MM.1S (cell line): ENCODE data around the gene TMEM51.

Source experiments
- DNase-seq: peaks from one replicate; pipeline ENCODE4 v3.0.0-alpha.2; 2015
- H2AFZ ChIP-seq: fragments of 300-600 bp; sonication (generic); 2 replicates; pipeline ENCODE4 v1.6.0; 2016; ENCODE audit warnings: antibody characterized with exemption, low read length
- H3F3A ChIP-seq: fragments of 300-600 bp; sonication (generic); 2 replicates; pipeline ENCODE4 v1.6.1; 2016; ENCODE audit warnings: mild to moderate bottlenecking, antibody characterized with exemption, low read length, moderate library complexity, mixed read lengths; ENCODE audit not compliant: insufficient read depth
- H3K27ac ChIP-seq: fragments of 300-600 bp; sonication (generic); 2 replicates; pipeline ENCODE4 v1.5.1; 2016; ENCODE audit warnings: mild to moderate bottlenecking, low read length
- H3K27me3 ChIP-seq: fragments of 300-600 bp; sonication (generic); replicated peaks from 2 replicates; pipeline ENCODE4 v1.6.0; 2016; ENCODE audit warnings: low read length; ENCODE audit not compliant: insufficient read depth
- H3K36me3 ChIP-seq: fragments of 300-600 bp; sonication (generic); replicated peaks from 2 replicates; pipeline ENCODE4 v1.6.1; 2016; ENCODE audit warnings: mild to moderate bottlenecking, low read length, mixed read lengths; ENCODE audit not compliant: insufficient read depth
- H3K4me1 ChIP-seq: fragments of 300-600 bp; sonication (generic); 2 replicates; pipeline ENCODE4 v1.6.1; 2016; ENCODE audit warnings: low read length, mixed read lengths
- H3K4me2 ChIP-seq: fragments of 300-600 bp; sonication (generic); 2 replicates; pipeline ENCODE4 v1.6.0; 2016; ENCODE audit warnings: low read depth, low read length
- H3K4me3 ChIP-seq: fragments of 300-600 bp; sonication (generic); 2 replicates; pipeline ENCODE4 v1.5.1; 2016; ENCODE audit warnings: low read length, mixed read lengths
- H3K79me2 ChIP-seq: fragments of 300-600 bp; sonication (generic); 2 replicates; pipeline ENCODE4 v1.6.1; 2016; ENCODE audit warnings: mixed run types, low read length, mixed read lengths
- H3K9ac ChIP-seq: fragments of 300-600 bp; sonication (generic); 2 replicates; pipeline ENCODE4 v1.6.1; 2016; ENCODE audit warnings: low read length, mixed read lengths
- H3K9me2 ChIP-seq: fragments of 300-600 bp; sonication (generic); replicated peaks from 2 replicates; pipeline ENCODE4 v1.6.1; 2016; ENCODE audit warnings: mild to moderate bottlenecking, low read length, mixed read lengths; ENCODE audit not compliant: insufficient read depth
- H3K9me3 ChIP-seq: fragments of 300-600 bp; sonication (generic); replicated peaks from 2 replicates; pipeline ENCODE4 v1.6.1; 2016; ENCODE audit warnings: mild to moderate bottlenecking, low read length, mixed read lengths; ENCODE audit not compliant: insufficient read depth
- H4K20me1 ChIP-seq: fragments of 300-600 bp; sonication (generic); 2 replicates; pipeline ENCODE4 v1.6.1; 2016; ENCODE audit warnings: mild to moderate bottlenecking, low read length, moderate library complexity, mixed read lengths; ENCODE audit not compliant: insufficient read depth
- CTCF ChIP-seq: fragments of 300-600 bp; sonication (generic); IDR thresholded peaks from 2 replicates; pipeline ENCODE4 v1.5.1; 2016; ENCODE audit warnings: antibody characterized with exemption, low read length, mixed read lengths
- EZH2 ChIP-seq: fragments of 300-600 bp; sonication (generic); optimal IDR thresholded peaks from 2 replicates; pipeline ENCODE3; 2017; ENCODE audit warnings: low read depth, mild to moderate bottlenecking, antibody characterized with exemption, low read length, mixed read lengths
- EZH2phosphoT487 ChIP-seq: fragments of 300-600 bp; sonication (generic); IDR thresholded peaks from 2 replicates; pipeline ENCODE4 v1.6.1; 2018; ENCODE audit warnings: antibody characterized with exemption, low read length

TMEM51 gene

GRCh38 chr1:15255582-15256149 is 102.1 kb downstream of the TMEM51 start:
- Histone ChIP-seq H3K27me3 (peaks cover 31% of the 10 kb centered on the region), H3K4me3 (no peak overlapping the region), H2AFZ (no peak overlapping the region), H3F3A (peaks cover 12% of the 10 kb centered on the region), H3K4me1 (peaks cover 28% of the 10 kb centered on the region), H3K9me2 (no peaks in the 10 kb centered on the region), H3K36me3 (no peaks in the 10 kb centered on the region), H3K9ac (no peak overlapping the region), H4K20me1 (no peaks in the 10 kb centered on the region), H3K79me2 (no peaks in the 10 kb centered on the region), H3K27ac (no peak overlapping the region), H3K9me3 (no peaks in the 10 kb centered on the region), H3K4me2 (no peak overlapping the region)
- no peak for DNase-seq
- no peak for TF ChIP-seq EZH2phosphoT487

- H3K79me2 ChIP-seq = no peaks in the 10 kb centered on the region
Measured at GRCh38 chr1:15256584-15256983, 103.0 kb downstream of the TMEM51 start.

DNA sequence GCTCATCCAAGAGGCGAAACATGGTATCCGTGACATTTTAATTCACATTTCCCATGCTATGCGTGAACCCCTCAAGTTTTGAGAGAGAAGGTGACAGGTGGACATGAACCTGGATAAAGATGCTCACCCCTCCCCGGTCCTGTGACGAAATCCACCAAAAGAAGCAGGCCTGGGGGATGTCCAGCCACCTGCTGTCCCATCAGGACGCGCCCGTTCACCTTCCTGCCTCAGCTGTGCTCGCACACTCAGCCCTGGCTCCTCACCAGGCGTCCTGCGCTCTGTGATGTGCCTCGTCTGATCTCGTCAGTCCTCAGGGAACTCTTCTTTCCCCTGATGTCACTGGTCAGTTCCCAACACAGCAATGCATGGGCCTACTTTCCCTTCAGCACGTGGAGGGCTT is 103.8 kb downstream of the TMEM51 start:
- no peak for TF ChIP-seq CTCF
- TF ChIP-seq EZH2 = no peak
- TF ChIP-seq EZH2phosphoT487 = no peak

More at GRCh38 chr1:15256584-15256983, 103.0 kb downstream of the TMEM51 start:
- no peak overlapping the region for H3K9ac ChIP-seq
- H3F3A ChIP-seq = peaks cover 9% of the 10 kb centered on the region
- H3K4me1 ChIP-seq = peaks cover 37% of the 10 kb centered on the region
- H3K9me2 ChIP-seq = no peaks in the 10 kb centered on the region
- no peak overlapping the region for H3K27ac ChIP-seq
- H3K36me3 ChIP-seq = no peaks in the 10 kb centered on the region
- H3K4me3 ChIP-seq = no peak overlapping the region
- H2AFZ ChIP-seq = no peak overlapping the region
- no peaks in the 10 kb centered on the region for H4K20me1 ChIP-seq
- peaks cover 22% of the 10 kb centered on the region for H3K27me3 ChIP-seq
- DNase-seq = no peak
- no peak overlapping the region for H3K4me2 ChIP-seq
- TF ChIP-seq EZH2 = no peak
- TF ChIP-seq CTCF = no peak
- no peak for TF ChIP-seq EZH2phosphoT487
- no peaks in the 10 kb centered on the region for H3K9me3 ChIP-seq

DNA sequence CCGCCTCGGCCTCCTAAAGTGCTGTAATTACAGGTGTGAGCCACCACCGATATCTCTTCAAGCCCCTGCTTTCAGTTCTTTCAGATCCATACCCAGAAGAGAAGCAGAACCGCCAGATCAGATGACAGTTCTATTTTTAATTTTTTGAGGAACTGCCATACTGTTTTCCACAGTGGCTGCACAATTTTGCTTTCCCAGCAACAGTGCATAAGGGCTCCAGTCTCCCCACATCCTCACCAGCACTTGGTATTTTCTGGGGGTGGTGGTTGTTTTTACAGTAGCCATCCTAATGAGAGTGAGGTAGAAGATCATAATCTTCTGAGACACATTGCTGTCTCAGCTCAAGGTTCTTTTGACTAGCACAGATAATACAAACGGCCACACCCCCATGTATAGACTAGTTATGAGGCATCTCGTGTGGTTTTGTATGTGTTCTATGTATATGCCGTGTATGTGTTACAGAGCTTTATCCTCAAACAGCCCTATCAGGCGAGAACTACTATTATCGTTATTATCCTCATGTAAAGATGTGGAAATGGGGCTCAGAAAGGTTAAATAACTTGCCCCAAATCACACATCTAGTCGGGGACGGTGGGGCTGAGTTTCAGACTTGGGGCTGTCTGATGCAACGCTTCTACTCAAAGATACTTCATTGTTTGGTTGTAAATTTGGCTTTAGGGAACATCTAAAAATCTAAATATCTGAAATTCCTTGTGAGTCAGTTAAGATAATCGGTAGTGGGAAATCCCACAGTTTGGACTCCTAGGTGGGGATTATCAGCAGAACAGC is 105.5 kb downstream of the TMEM51 start:
- H3K4me3 ChIP-seq = no peak overlapping the region
- peaks cover 26% of the 10 kb centered on the region for H3K4me1 ChIP-seq
- H3K4me2 ChIP-seq = no peak overlapping the region; the same call in 1 of the 2 replicates
- H3K79me2 ChIP-seq = no peaks in the 10 kb centered on the region
- H3K9me3 ChIP-seq = no peaks in the 10 kb centered on the region
- no peak overlapping the region for H2AFZ ChIP-seq
- H3F3A ChIP-seq = peaks cover 10% of the 10 kb centered on the region
- no peak for DNase-seq
- peaks cover 1% of the 10 kb centered on the region; the same call in 1 of the 2 replicates for H3K27me3 ChIP-seq
- no peaks in the 10 kb centered on the region for H3K36me3 ChIP-seq
- H3K27ac ChIP-seq = no peak overlapping the region; the same call in 1 of the 2 replicates
- H3K9me2 ChIP-seq = no peaks in the 10 kb centered on the region
- no peak for TF ChIP-seq EZH2
- no peak for TF ChIP-seq EZH2phosphoT487
- no peak for TF ChIP-seq CTCF
- no peaks in the 10 kb centered on the region for H4K20me1 ChIP-seq
- H3K9ac ChIP-seq = no peak overlapping the region

More for the DNA sequence above, 103.8 kb downstream of the TMEM51 start:
- peaks cover 38% of the 10 kb centered on the region for H3K4me1 ChIP-seq
- H3K9ac ChIP-seq = no peak overlapping the region
- no peaks in the 10 kb centered on the region for H3K79me2 ChIP-seq
- H2AFZ ChIP-seq = no peak overlapping the region
- peaks cover 15% of the 10 kb centered on the region; the same call in 1 of the 2 replicates for H3K27me3 ChIP-seq
- H3K4me2 ChIP-seq = no peak overlapping the region
- H3K36me3 ChIP-seq = no peaks in the 10 kb centered on the region
- peaks cover 10% of the 10 kb centered on the region for H3F3A ChIP-seq
- no peak overlapping the region for H3K4me3 ChIP-seq
- no peak overlapping the region for H3K27ac ChIP-seq
- DNase-seq = no peak
- no peaks in the 10 kb centered on the region for H4K20me1 ChIP-seq
- H3K9me3 ChIP-seq = no peaks in the 10 kb centered on the region
- no peaks in the 10 kb centered on the region for H3K9me2 ChIP-seq
